DOHH2 (cell line): ENCODE measurements around the gene DOCK1.

Experiments
- H3F3A ChIP-seq: fragments of 200-600 bp; sonication (generic), shearing (Covaris generic); 2 replicates; pipeline ENCODE4 v1.6.0; 2016; ENCODE audit warnings: antibody characterized with exemption, mild to moderate bottlenecking; ENCODE audit not compliant: control insufficient read depth, insufficient read depth
- H3K27ac ChIP-seq: fragments of 200-600 bp; sonication (generic); 2 replicates; pipeline ENCODE4 v1.5.1; 2014; ENCODE audit warnings: low read depth, mild to moderate bottlenecking, low read length, moderate library complexity
- H3K27me3 ChIP-seq: fragments of 200-600 bp; sonication (generic); 2 replicates; pipeline ENCODE4 v1.6.1; 2014; ENCODE audit warnings: mild to moderate bottlenecking, low read length, mixed read lengths; ENCODE audit not compliant: control insufficient read depth
- H3K36me3 ChIP-seq: fragments of 200-600 bp; sonication (generic); 2 replicates; pipeline ENCODE4 v1.6.1; 2014; ENCODE audit warnings: mild to moderate bottlenecking, low read length, moderate library complexity, mixed read lengths; ENCODE audit not compliant: control insufficient read depth
- H3K4me1 ChIP-seq: fragments of 200-600 bp; sonication (generic); 2 replicates; pipeline ENCODE4 v1.6.1; 2014; ENCODE audit warnings: mild to moderate bottlenecking, low read length, mixed read lengths; ENCODE audit not compliant: control insufficient read depth
- H3K4me2 ChIP-seq: fragments of 200-600 bp; sonication (generic); 2 replicates; pipeline ENCODE4 v1.6.0; 2014; ENCODE audit warnings: mild to moderate bottlenecking, low read length, moderate library complexity
- H3K4me3 ChIP-seq: fragments of 200-600 bp; sonication (generic); 2 replicates; pipeline ENCODE4 v1.5.1; 2014; ENCODE audit warnings: mild to moderate bottlenecking, low read length, mixed read lengths
- H3K79me2 ChIP-seq: fragments of 200-600 bp; sonication (generic); 2 replicates; pipeline ENCODE4 v1.6.1; 2014; ENCODE audit warnings: mild to moderate bottlenecking, low read length, mixed read lengths; ENCODE audit not compliant: control insufficient read depth
- H3K9me2 ChIP-seq: fragments of 200-600 bp; sonication (generic); replicated peaks from 2 replicates; pipeline ENCODE4 v1.6.1; 2014; ENCODE audit warnings: mild to moderate bottlenecking, low read length, mixed read lengths; ENCODE audit not compliant: control insufficient read depth
- H3K9me3 ChIP-seq: fragments of 200-600 bp; sonication (generic); 2 replicates; pipeline ENCODE4 v1.6.1; 2014; ENCODE audit warnings: antibody characterized with exemption, low read length, mixed read lengths; ENCODE audit not compliant: control insufficient read depth, insufficient read depth
- H4K20me1 ChIP-seq: fragments of 200-600 bp; sonication (generic); 2 replicates; pipeline ENCODE4 v1.6.0; 2014; ENCODE audit warnings: low read depth, mild to moderate bottlenecking, antibody characterized with exemption, low read length, moderate library complexity; ENCODE audit not compliant: control insufficient read depth, insufficient read depth
- CTCF ChIP-seq: fragments of 200-600 bp; sonication (generic); IDR thresholded peaks from one replicate; pipeline ENCODE4 v1.5.1; 2014; ENCODE audit warnings: antibody characterized with exemption, mild to moderate bottlenecking, low read depth, low read length; ENCODE audit not compliant: poor library complexity, severe bottlenecking
- EZH2phosphoT487 ChIP-seq: fragments of 200-600 bp; sonication (generic); IDR thresholded peaks from 2 replicates; pipeline ENCODE4 v1.6.1; 2017; ENCODE audit warnings: borderline replicate concordance, mild to moderate bottlenecking, antibody characterized with exemption, low read length, moderate library complexity, mixed read lengths

DOCK1 gene

GRCh38 chr10:127159648-127160245 is 254.5 kb downstream of the DOCK1 start:
- Histone ChIP-seq H4K20me1 (no peaks in the 10 kb centered on the region), H3K4me1 (no peaks in the 10 kb centered on the region), H3K36me3 (no peaks in the 10 kb centered on the region), H3F3A (no peaks in the 10 kb centered on the region), H3K9me3 (no peaks in the 10 kb centered on the region), H3K4me3 (no peak overlapping the region), H3K4me2 (no peak overlapping the region), H3K27ac (no peak overlapping the region), H3K79me2 (no peaks in the 10 kb centered on the region), H3K27me3 (no peaks in the 10 kb centered on the region), H3K9me2 (no peaks in the 10 kb centered on the region)
- TF ChIP-seq CTCF (no peak), EZH2phosphoT487 (no peak)

GRCh38 chr10:127161482-127161881 is 256.3 kb downstream of the DOCK1 start:
- Histone ChIP-seq H3K79me2 (no peaks in the 10 kb centered on the region), H3K9me3 (no peaks in the 10 kb centered on the region), H3K27ac (no peak overlapping the region), H4K20me1 (no peaks in the 10 kb centered on the region), H3K9me2 (no peaks in the 10 kb centered on the region), H3K27me3 (no peaks in the 10 kb centered on the region), H3K36me3 (no peaks in the 10 kb centered on the region), H3K4me2 (no peak overlapping the region), H3K4me1 (no peaks in the 10 kb centered on the region), H3F3A (no peaks in the 10 kb centered on the region), H3K4me3 (no peak overlapping the region)
- no peak for TF ChIP-seq EZH2phosphoT487
- TF ChIP-seq CTCF: no peak

DNA sequence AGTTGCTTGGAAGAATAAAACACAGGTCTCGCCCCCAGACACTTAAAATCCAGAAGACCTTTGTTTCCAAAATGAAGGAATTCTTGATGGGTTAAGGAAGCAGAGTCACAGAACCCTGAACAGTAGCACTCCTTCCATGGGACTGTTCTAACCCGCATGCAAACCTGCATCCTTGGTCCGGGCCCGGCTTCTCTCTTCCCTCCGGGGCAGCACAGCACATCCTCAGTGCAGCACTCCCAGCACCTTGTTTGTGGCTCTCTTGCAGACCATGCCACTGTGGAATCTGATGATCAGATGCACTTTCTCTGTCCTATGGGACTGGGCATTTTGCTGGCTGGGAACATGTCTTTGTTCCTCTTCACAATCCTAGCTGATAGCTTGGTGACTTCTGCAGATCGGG is 257.6 kb downstream of the DOCK1 start:
- TF ChIP-seq CTCF: no peak
- TF ChIP-seq EZH2phosphoT487: no peak
- H3K36me3 ChIP-seq: no peaks in the 10 kb centered on the region
- no peaks in the 10 kb centered on the region for H3K27me3 ChIP-seq
- no peaks in the 10 kb centered on the region for H3K79me2 ChIP-seq
- no peaks in the 10 kb centered on the region for H3K9me3 ChIP-seq
- no peaks in the 10 kb centered on the region for H3K4me1 ChIP-seq
- H3K4me2 ChIP-seq: no peak overlapping the region
- no peak overlapping the region for H3K27ac ChIP-seq
- H3K4me3 ChIP-seq: no peak overlapping the region
- H3K9me2 ChIP-seq: no peaks in the 10 kb centered on the region
- H3F3A ChIP-seq: no peaks in the 10 kb centered on the region
- H4K20me1 ChIP-seq: no peaks in the 10 kb centered on the region

- Histone ChIP-seq H3K27ac (no peak overlapping the region), H4K20me1 (no peaks in the 10 kb centered on the region), H3F3A (no peaks in the 10 kb centered on the region), H3K4me3 (no peak overlapping the region), H3K4me2 (no peak overlapping the region), H3K79me2 (no peaks in the 10 kb centered on the region), H3K36me3 (no peaks in the 10 kb centered on the region), H3K9me2 (no peaks in the 10 kb centered on the region), H3K4me1 (no peaks in the 10 kb centered on the region), H3K27me3 (no peaks in the 10 kb centered on the region), H3K9me3 (no peaks in the 10 kb centered on the region)
- no peak for TF ChIP-seq EZH2phosphoT487
- no peak for TF ChIP-seq CTCF
Measured at GRCh38 chr10:127168261-127168660, 263.0 kb downstream of the DOCK1 start.
